CD4-positive, alpha-beta T cell treated with Interleukin-6 at 100 ng/mL for 8 hours (primary cell): ENCODE data around the gene ZNF135.
A peak's percentile ranks its signal among the peaks of the same experiment; 100 is the strongest.

Experiments used
- DNase-seq: peaks from one replicate; pipeline ENCODE4 v3.0.0-alpha.2; 2020; ENCODE audit warnings: mixed read lengths, low spot score

Gene ZNF135

GRCh38 chr19:58093071-58093470, 34.0 kb downstream of the ZNF135 start:
- no peak for DNase-seq

- no peak for DNase-seq
These were observed 36.2 kb downstream of the ZNF135 start for GRCh38 chr19:58095328-58095727.

- DNase-seq = no peak
These were observed 37.8 kb downstream of the ZNF135 start for GRCh38 chr19:58096884-58097283.

GRCh38 chr19:58097349-58097748, 38.3 kb downstream of the ZNF135 start:
- no peak for DNase-seq

- peak; percentile 96 for DNase-seq
These were observed 38.9 kb downstream of the ZNF135 start, which contains the start of gene ZSCAN18 for GRCh38 chr19:58097781-58098681. TSS of gene ZSCAN18 (minus strand) at chr19:58098231. CDS start at chr19:58090267, 7,964 bp downstream.

GRCh38 chr19:58098682-58098998, 39.6 kb downstream of the ZNF135 start:
- no peak for DNase-seq

- DNase-seq = no peak
These were observed 48.9 kb downstream of the ZNF135 start for GRCh38 chr19:58107778-58108545.

GRCh38 chr19:58108546-58108817, 49.4 kb downstream of the ZNF135 start:
- no peak for DNase-seq

GRCh38 chr19:58117841-58118575, 58.9 kb downstream of the ZNF135 start:
- DNase-seq = no peak

GRCh38 chr19:58118979-58119733, 60.1 kb downstream of the ZNF135 start:
- DNase-seq = no peak
